HK-2 (cell line): Measurements from ENCODE around the gene PRR7.

Experiments
- DNase-seq: peaks from one replicate; pipeline ENCODE4 v3.0.0-alpha.2; 2018; ENCODE audit not compliant: unreplicated experiment

PRR7 gene

DNA sequence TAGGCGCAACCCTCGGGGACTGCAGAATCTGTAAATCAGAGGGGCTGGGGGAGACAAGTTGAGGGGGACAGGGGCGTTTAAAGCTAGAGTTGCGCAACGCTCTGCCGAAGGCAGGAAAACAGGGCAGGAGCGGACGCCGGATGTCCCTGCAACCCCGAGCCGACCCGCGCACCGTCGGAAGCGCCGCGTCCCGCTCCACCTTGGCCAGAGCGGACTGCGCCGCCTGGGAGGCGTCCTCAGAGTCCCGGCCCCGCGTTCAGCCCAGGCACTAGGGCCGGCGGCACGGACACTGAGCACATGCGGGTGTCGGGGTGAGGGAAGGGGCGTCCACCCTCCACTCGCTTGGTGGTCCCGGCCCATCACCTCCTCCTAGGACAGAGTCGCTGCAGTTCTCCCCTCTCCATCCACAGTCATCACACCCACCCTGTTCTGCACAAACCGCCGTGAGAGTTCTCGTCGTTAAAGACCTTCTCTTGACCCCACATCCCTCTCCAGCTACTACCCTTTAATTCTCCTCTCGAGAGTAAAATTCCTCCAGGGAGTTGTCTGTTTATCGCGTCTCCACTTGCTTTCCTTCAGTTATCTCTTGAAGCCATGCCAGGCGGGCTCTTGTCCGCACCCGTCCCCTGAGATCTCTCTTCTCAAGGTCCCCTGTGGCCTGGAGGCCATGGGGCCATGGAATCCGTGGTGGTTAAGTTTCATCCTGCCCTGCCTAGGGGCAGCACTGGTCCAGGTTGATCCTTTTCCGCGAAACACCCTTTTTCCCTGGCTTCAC, 51.6 kb downstream of the PRR7 start:
- DNase-seq, result no peak

DNA sequence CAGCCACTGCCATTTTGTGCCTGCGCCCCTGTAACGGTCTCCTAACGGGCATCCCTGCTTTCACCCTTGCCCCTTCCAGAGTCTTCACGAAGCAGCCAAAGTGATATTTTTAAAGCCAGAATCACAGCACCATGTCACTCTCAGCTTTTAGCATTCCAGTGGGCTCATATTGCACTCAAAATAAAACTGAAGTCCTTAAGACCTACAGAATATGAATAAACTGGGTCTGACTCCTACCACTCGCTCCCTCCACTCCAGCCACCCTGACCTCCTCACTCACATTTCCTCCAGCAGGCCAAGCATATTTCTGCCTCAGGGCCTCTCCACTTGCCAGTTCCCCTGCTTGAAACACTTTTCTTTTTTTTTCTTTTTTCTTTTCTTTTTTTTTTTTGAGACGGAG, 53.2 kb downstream of the PRR7 start:
- no peak for DNase-seq

DNA sequence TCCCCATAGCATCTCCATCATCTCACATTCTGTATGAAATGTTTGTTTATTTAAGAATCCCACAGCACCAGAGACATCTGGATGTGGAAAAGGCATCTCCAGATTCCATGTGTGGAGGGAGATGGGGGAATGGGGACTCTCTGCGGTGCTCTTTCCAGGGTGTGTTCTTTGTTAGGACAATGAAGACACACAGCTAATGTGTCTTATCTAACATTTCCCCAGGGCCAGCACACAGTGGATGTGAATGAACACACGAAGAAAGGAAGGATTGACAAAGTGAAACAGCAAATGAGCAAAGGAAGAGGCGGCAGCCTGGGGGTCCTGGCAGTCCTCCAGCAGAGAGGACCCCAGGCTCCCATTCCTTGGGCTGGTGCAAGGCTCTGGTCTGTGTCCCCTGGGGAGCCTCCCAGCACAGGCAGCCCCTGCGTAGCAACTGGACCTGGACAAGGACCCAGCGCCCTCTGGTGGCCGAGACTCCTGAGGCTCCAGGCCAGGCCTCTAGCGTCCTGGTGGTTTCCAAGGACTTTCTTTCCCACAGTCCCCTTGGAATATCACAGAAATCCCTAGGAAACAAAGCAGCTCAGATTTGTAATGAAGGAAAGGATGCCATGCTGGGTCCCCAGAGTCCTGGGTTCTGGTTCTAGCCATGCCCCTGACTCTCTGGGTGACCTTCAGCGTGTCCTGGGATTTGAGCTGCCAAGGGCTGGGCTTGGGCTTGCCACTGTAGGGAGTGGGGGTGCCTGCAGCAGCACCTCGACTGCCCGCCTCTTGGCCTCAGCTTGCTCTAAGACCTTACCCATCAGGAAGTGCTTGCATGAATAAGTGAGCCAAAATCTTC, 54.3 kb downstream of the PRR7 start:
- peak; percentile 80 for DNase-seq

DNA sequence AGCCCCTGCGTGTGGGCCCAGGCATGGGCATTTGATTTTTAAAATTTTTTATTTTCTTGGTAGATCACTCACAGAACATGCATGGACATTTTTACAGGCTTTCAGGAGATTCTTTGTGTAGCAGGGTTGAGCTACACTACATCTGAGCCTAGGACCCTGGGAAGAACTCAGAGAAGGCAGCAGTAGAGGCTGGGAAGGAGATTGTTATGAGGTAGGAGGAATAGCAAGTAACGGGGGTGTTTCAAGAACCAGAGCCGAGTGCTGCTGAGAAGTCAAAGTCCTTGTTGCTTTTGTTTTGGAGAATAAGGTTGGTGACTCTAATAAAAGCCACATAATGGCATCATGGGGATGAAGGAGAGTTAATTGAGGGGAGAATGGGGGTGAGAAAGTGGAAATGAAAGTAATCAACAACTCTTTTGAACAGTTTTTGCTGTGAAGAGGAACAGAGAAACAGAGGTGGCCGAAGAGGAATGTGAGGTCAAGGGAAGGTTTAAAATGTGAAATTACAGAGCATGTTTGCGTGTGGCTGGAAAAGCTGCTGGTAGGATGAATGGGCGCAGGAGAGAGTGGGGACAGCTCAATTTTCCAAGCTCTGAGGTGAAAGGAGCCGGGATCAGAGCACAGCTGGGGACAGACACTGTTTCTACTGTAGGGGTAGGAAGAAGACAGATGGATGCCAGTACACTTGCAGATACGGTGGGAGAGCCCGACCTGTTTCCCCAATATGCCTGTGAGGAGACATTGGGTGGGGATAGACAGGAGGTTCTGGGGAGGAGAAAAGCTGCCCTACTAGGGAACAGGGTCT, 55.5 kb downstream of the PRR7 start:
- DNase-seq, result no peak

DNA sequence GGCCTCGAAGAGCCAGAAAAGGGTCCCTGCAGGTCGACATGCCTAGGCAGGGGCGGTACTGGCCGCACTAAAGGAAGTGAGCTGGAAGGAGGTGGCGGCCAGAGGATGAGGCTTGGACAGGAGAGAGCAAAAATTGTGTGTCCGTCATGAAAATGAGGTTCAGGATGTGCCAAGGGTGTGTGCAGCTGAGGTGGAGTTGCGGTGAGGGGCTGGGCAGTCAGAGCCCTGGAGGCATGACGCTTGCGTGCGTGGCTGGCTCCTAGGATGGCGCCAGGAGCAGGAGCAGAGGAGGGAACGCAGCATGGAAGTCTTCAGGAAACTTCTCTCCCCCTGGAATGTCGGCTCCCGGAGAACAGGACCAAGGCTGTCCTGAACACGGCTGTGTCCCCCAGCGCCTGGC, 56.3 kb downstream of the PRR7 start:
- DNase-seq, result no peak

DNA sequence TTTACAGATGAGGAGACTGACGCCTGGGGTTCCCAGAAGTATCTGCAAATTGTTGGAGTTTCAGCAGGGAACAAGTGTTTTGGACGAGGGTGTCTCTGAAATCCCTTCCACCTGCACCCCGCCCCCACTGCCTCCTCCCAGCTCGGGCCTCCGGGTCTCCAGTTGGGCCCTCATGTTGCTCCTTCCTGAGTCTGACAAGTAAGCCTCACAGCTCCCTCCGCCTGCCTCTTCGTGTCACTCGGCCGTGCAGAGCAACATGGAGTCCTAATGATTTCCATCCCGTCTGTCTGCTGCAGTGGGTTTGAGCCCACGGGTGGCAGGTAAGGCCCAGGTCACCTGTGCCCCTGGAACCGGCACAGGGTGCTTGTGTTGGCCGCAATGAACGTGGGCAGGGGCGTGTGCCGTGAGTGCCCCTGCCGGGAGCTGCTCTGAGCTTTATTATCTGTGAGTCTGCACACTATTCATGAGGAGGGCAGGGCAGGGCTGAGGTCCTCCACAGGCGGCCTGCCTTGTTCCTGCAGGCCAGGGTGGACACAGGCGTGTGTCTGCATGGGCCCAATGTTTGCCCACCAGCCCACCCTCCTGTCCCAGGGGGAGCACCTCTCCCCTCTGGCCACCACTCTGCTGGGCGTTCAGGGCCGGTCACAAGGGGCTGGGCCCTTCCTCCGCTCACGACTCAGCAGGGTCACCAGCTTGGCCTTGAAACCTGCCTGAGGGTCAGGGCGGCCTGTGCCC, 56.9 kb downstream of the PRR7 start:
- DNase-seq, result no peak

DNA sequence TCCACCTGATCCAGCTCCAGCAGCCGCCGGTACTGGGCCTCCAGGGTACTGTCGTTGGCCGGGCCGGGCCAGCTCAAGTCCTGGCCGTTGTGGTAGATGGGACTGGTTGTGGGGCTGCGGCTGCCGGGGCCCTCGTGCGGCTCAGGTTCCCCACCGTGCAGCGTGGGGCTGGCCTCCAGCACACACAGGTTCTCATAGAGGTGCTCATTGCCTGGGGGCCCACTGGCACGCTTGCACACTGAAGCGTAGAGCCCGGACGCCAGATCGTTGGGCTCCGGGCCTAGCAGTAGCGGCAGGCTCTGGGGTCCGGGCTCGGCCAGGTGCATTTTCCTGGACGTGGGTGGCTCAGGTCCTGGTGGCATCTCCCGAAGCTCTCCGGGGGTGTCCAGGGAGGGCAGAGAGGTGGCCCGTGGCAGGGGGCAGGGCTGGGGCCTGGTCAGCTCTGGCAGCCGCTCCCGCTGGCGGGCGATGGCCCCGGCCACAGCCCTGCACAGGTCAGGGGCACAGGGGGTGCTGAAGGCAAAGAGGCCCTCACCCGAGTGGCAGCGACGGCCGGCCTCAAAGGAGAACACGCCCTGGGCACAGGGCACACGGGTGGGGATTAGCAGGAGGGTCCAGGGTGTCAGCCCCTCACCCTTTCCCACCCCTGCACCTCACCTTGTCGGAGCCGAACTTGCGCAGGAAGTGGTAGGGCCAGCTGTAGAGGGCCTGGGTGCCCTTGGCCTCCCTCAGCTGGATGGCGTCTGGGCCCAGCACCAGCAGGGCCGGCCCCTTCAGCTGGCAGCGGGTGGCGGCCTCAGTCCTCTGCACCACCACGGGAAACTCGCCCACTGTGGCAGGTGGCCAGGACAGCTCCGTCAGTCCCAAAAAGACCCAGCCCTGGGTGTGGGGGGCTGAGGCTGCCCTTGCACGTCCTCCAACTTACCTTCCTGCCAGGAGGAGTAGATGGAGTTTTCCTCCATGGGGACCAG, 57.8 kb downstream of the PRR7 start:
- no peak for DNase-seq

DNA sequence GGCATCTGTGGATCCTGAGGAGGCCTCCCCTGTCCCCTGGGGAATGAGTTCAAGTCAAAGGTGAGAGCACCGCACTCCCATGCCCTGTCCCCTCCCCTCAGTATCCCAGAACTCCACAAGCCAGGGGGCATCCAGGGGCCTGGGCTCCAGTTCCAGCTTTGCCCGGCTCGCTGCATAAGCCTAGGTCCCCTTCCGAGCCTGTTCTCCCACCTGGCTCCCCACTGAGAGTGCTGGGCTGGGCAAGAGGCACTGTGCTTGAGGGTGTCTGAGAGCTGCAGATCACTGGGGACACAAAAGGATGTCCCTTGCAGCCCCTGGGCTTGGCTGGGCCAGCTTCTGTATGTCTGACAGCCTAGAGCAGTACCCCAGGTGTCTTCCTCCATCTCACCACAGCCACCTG, 58.5 kb downstream of the PRR7 start:
- no peak for DNase-seq
